Hepatocyte (in vitro differentiated cells): ENCODE results near the gene B4GALT2. TPM values are rescaled to one million over a fixed set of nuclear protein-coding genes. Genes with fewer than 3 reads are reported as not detected.

Source experiments
- DNase-seq: peaks from one replicate; pipeline ENCODE4 v3.0.0-alpha.2; 2016; ENCODE audit warnings: low spot score
- H2AFZ ChIP-seq: fragments of 200-600 bp; sonication (generic); 2 replicates; pipeline ENCODE4 v1.6.0; 2016; ENCODE audit warnings: antibody characterized with exemption, mild to moderate bottlenecking
- H3K27ac ChIP-seq: fragments of 200-600 bp; sonication (generic); 2 replicates; pipeline ENCODE4 v1.5.1; 2016; ENCODE audit warnings: mild to moderate bottlenecking
- H3K27me3 ChIP-seq: fragments of 200-600 bp; sonication (generic); 2 replicates; pipeline ENCODE4 v1.6.1; 2016
- H3K36me3 ChIP-seq: fragments of 200-600 bp; sonication (generic); replicated peaks from 2 replicates; pipeline ENCODE4 v1.5.1; 2016; ENCODE audit warnings: low read depth; ENCODE audit not compliant: insufficient read depth
- H3K4me1 ChIP-seq: fragments of 200-600 bp; sonication (generic); 2 replicates; pipeline ENCODE4 v1.5.1; 2016; ENCODE audit warnings: mild to moderate bottlenecking, moderate library complexity; ENCODE audit not compliant: insufficient read depth
- H3K4me2 ChIP-seq: fragments of 200-600 bp; sonication (generic); 2 replicates; pipeline ENCODE4 v1.6.0; 2016
- H3K4me3 ChIP-seq: fragments of 200-600 bp; sonication (generic); 2 replicates; pipeline ENCODE4 v1.5.1; 2016; ENCODE audit warnings: mild to moderate bottlenecking
- H3K79me2 ChIP-seq: fragments of 200-600 bp; sonication (generic); 2 replicates; pipeline ENCODE4 v1.6.0; 2017; ENCODE audit warnings: mild to moderate bottlenecking
- H3K9me2 ChIP-seq: fragments of 200-600 bp; sonication (generic); replicated peaks from 2 replicates; pipeline ENCODE4 v1.6.0; 2017; ENCODE audit warnings: mild to moderate bottlenecking; ENCODE audit not compliant: insufficient read depth
- H3K9me3 ChIP-seq: fragments of 200-600 bp; sonication (generic); 2 replicates; pipeline ENCODE4 v1.5.1; 2016; ENCODE audit warnings: low read depth, mild to moderate bottlenecking
- H4K20me1 ChIP-seq: fragments of 200-600 bp; sonication (generic); 2 replicates; pipeline ENCODE4 v1.6.0; 2016; ENCODE audit warnings: mild to moderate bottlenecking; ENCODE audit not compliant: insufficient read depth, poor library complexity, severe bottlenecking
- EZH2 ChIP-seq: fragments of 200-600 bp; sonication (generic); IDR thresholded peaks from 2 replicates; pipeline ENCODE4 v1.6.1; 2016; ENCODE audit warnings: antibody characterized with exemption, mild to moderate bottlenecking, borderline replicate concordance
- EZH2phosphoT487 ChIP-seq: fragments of 200-600 bp; sonication (generic); IDR thresholded peaks from one replicate; pipeline ENCODE4 v1.6.1; 2018; ENCODE audit warnings: antibody characterized with exemption, mild to moderate bottlenecking, low read depth, moderate library complexity; ENCODE audit not compliant: unreplicated experiment, severe bottlenecking
- whole genome bisulfite sequencing: methylation state at CpG from one replicate; pipeline ENCODE4 v1.1.6; 2016; ENCODE audit warnings: low lambda C conversion rate; ENCODE audit errors: missing lambda C conversion rate; 5-methylcytosine and 5-hydroxymethylcytosine counted together
- polyA plus RNA-seq: library from polyadenylated mRNA; unstranded; fragments of >200 nt; fragmentation: Nextera tagmentation; extraction: Ambion mirVana; gene quantifications from 2 replicates; pipeline ENCODE4 v1.2.1, GENCODE V29; 2016
- total RNA-seq: library from RNA; depleted of rRNA; stranded (reverse); fragments of >200 nt; gene quantifications from 2 replicates; pipeline ENCODE4 v1.2.3, GENCODE V29; 2014
- TF ChIP-seq, protein P1 (sequence below): fragments of 200-600 bp; sonication (generic); IDR thresholded peaks from 2 replicates; pipeline ENCODE4 v1.5.1; 2016; ENCODE audit warnings: antibody characterized with exemption, mild to moderate bottlenecking; ENCODE audit not compliant: poor library complexity

B4GALT2 gene
- total and polyA plus RNA-seq, 2 experiments from 2014 or later, result 48.2 to 68.8 TPM

DNA sequence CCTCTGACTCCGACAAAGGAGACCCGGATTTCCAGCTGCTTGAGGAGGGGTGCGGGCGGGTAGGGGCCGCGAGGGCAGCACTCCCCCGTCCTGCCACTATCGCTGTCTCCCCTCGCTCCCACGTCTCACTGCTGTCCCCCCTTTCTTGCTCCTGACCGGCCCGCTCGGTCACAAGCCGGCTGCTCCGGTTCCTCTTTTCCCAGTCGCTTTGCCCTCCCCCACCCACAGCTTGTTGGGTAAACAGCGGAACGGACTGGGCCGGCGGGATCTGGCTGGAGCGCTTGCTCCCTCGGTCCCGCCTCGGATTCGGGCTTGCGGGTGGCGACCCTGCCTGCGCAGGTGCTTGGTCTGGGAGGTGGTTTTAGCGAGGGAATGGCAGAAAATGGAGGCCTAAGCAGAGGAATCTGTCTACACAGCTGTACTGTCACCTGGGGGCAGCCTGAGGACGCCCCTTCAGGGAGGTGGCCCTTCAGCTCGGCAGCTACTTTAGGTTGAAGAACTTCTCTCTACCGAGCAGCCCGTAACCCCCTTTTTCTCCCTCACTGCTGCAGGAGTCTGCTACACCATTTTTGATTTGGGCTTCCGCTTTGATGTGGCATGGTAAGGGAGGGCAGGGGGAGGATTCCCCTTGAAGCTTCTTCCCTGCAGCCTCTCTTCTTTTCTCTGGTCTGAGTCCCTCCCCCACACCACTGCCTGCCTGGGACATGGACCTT lies 3.6 kb upstream of the B4GALT2 start:
- peak overlapping the region; percentile 97 for H3K27ac ChIP-seq
- H3K9me3 ChIP-seq, result no peaks in the 10 kb centered on the region
- peaks cover 30% of the 10 kb centered on the region for H4K20me1 ChIP-seq
- peaks cover 41% of the 10 kb centered on the region for H3K4me1 ChIP-seq
- H3K27me3 ChIP-seq, result no peaks in the 10 kb centered on the region
- peak; percentile 72 for DNase-seq
- TF ChIP-seq EZH2 (no peak), EZH2phosphoT487 (no peak)
- TF ChIP-seq, protein P1, sequence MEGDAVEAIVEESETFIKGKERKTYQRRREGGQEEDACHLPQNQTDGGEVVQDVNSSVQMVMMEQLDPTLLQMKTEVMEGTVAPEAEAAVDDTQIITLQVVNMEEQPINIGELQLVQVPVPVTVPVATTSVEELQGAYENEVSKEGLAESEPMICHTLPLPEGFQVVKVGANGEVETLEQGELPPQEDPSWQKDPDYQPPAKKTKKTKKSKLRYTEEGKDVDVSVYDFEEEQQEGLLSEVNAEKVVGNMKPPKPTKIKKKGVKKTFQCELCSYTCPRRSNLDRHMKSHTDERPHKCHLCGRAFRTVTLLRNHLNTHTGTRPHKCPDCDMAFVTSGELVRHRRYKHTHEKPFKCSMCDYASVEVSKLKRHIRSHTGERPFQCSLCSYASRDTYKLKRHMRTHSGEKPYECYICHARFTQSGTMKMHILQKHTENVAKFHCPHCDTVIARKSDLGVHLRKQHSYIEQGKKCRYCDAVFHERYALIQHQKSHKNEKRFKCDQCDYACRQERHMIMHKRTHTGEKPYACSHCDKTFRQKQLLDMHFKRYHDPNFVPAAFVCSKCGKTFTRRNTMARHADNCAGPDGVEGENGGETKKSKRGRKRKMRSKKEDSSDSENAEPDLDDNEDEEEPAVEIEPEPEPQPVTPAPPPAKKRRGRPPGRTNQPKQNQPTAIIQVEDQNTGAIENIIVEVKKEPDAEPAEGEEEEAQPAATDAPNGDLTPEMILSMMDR, result no peak
- H3K4me2 ChIP-seq, result peak overlapping the region; percentile 93
- peaks cover 52% of the 10 kb centered on the region for H3K79me2 ChIP-seq
- WGBS, result 2% methylated on average over 29 of the region's 34 CpGs
- H2AFZ ChIP-seq, result peak overlapping the region; percentile 71
- no peaks in the 10 kb centered on the region for H3K36me3 ChIP-seq
- H3K4me3 ChIP-seq, result peak overlapping the region; percentile 89
- no peaks in the 10 kb centered on the region for H3K9me2 ChIP-seq

DNA sequence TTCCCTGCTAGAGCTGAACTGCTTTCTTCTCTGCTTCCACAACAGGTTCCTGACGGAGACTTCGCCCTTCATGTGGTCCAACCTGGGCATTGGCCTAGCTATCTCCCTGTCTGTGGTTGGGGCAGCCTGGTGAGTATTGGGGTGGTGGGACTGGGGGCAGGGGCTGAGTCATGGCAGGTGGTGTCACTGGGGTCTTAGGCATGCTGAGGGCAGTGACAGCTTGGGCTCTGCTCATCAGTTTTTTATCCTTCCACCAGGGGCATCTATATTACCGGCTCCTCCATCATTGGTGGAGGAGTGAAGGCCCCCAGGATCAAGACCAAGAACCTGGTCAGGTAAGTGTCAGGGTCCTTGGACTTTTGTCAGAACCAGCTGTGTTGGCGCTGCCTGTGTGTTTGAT lies 3.0 kb upstream of the B4GALT2 start:
- DNase-seq, result no peak
- H3K27ac ChIP-seq, result peak overlapping the region; percentile 97
- TF ChIP-seq EZH2phosphoT487 (no peak), EZH2 (no peak)
- TF ChIP-seq, protein P1, result no peak
- H3K4me2 ChIP-seq, result peak overlapping the region; percentile 93
- H2AFZ ChIP-seq, result no peak overlapping the region
- H3K36me3 ChIP-seq, result no peaks in the 10 kb centered on the region
- H4K20me1 ChIP-seq, result peaks cover 30% of the 10 kb centered on the region
- no peaks in the 10 kb centered on the region for H3K27me3 ChIP-seq
- H3K4me1 ChIP-seq, result peaks cover 35% of the 10 kb centered on the region
- 88% methylated on average over 4 of the region's 4 CpGs for WGBS
- no peaks in the 10 kb centered on the region for H3K9me2 ChIP-seq
- peaks cover 47% of the 10 kb centered on the region for H3K79me2 ChIP-seq
- no peaks in the 10 kb centered on the region for H3K9me3 ChIP-seq
- H3K4me3 ChIP-seq, result peak overlapping the region; percentile 89

GRCh38 chr1:43976890-43977289 lies 2.1 kb upstream of the B4GALT2 start:
- TF ChIP-seq, protein P1, result no peak
- Histone ChIP-seq H2AFZ (no peak overlapping the region), H3K27me3 (no peaks in the 10 kb centered on the region), H3K27ac (no peak overlapping the region), H3K79me2 (peaks cover 53% of the 10 kb centered on the region), H4K20me1 (peaks cover 30% of the 10 kb centered on the region), H3K4me3 (no peak overlapping the region), H3K36me3 (no peaks in the 10 kb centered on the region), H3K4me2 (peak overlapping the region; percentile 93), H3K4me1 (peaks cover 35% of the 10 kb centered on the region), H3K9me2 (no peaks in the 10 kb centered on the region), H3K9me3 (no peaks in the 10 kb centered on the region)
- DNase-seq, result no peak
- WGBS, result 95% methylated on average over 8 of the region's 8 CpGs
